ENCODE data around the gene MYCBPAP. TPM values are rescaled to one million over a fixed set of nuclear protein-coding genes. Genes with fewer than 3 reads are reported as not detected.

Gene MYCBPAP
- total RNA-seq, 2 experiments from 2014 or later = 0.78 to 1.5 TPM

DNA sequence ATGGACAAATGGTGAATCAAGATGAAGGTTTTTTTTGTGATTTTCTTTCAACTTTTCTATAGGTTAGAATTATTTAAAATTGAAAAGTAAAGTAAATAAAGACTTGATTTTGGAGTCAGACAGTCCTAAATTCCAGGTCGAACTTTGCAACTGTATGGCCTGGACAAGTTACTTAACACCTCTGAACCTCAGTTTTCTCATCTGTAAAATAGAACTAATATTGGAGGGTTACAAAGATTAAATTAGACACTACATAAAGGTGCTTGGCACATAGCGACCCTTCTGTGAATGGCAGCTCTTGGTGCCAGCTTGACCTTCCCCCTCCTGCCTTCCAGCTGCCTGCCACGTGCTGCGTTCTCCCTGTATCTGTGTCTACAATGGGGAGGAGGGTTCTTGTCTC is 26.6 kb upstream of the MYCBPAP start:
- H3K9me3 Mint-ChIP-seq = no peaks in the 10 kb centered on the region
- Histone ChIP-seq H3K4me1 (ENCODE audit: insufficient read depth, low read length) (peaks cover 30% of the 10 kb centered on the region), H3K27me3 (ENCODE audit: control insufficient read depth in 1 of 2, insufficient read depth in 2 of 2, low read length in 2 of 2) (no peaks in the 10 kb centered on the region), H3K27ac (ENCODE audit: low read depth in 1 of 2, low read length in 2 of 2) (no peak overlapping the region), H3K4me3 (ENCODE audit: low read length) (no peak overlapping the region), H3K36me3 (ENCODE audit: insufficient read depth, low read length) (peaks cover 39% of the 10 kb centered on the region), H3K9me3 (ENCODE audit: control insufficient read depth in 1 of 2, insufficient read depth in 1 of 2, low read length in 2 of 2) (no peaks in the 10 kb centered on the region)
- peaks cover 23% of the 10 kb centered on the region for H3K4me1 Mint-ChIP-seq (ENCODE audit: low read depth)
- ATAC-seq (ENCODE audit: poor library complexity) (no peak), DNase-seq (no peak)
- CTCF ChIA-PET = interaction anchor here (0.7 to 1.6 kb wide), 4 partner anchors 12 to 145 kb away, joined by 3 to 4 read pairs (median 4); partner anchors contain the start of gene LRRC59
- peaks cover 50% of the 10 kb centered on the region for H3K36me3 Mint-ChIP-seq (ENCODE audit: low read depth)
- peak overlapping the region; percentile 7 for H3K4me3 Mint-ChIP-seq
- no peak overlapping the region for H3K27ac Mint-ChIP-seq
- H3K27me3 Mint-ChIP-seq = no peaks in the 10 kb centered on the region
- intact Hi-C loops (cut with DNase I, micrococcal nuclease) = loop anchor here in 1 of 2 experiments (1.0 to 10.0 kb wide), 2 partner anchors 63 to 145 kb away; partner anchors contain the start of gene SPATA20
- TF ChIP-seq, protein P1, sequence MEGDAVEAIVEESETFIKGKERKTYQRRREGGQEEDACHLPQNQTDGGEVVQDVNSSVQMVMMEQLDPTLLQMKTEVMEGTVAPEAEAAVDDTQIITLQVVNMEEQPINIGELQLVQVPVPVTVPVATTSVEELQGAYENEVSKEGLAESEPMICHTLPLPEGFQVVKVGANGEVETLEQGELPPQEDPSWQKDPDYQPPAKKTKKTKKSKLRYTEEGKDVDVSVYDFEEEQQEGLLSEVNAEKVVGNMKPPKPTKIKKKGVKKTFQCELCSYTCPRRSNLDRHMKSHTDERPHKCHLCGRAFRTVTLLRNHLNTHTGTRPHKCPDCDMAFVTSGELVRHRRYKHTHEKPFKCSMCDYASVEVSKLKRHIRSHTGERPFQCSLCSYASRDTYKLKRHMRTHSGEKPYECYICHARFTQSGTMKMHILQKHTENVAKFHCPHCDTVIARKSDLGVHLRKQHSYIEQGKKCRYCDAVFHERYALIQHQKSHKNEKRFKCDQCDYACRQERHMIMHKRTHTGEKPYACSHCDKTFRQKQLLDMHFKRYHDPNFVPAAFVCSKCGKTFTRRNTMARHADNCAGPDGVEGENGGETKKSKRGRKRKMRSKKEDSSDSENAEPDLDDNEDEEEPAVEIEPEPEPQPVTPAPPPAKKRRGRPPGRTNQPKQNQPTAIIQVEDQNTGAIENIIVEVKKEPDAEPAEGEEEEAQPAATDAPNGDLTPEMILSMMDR (IDR thresholded peaks at IDR 0.05) = no peak
- POLR2A ChIA-PET = no interaction called here

GRCh38 chr17:50482110-50482509 is 26.1 kb upstream of the MYCBPAP start:
- H3K36me3 Mint-ChIP-seq (ENCODE audit: low read depth) = peaks cover 50% of the 10 kb centered on the region
- intact Hi-C loops (cut with DNase I, micrococcal nuclease) = loop anchor here in 1 of 2 experiments (1.0 to 10.0 kb wide), 2 partner anchors 63 to 144 kb away; partner anchors contain the start of gene SPATA20
- Histone ChIP-seq H3K4me1 (ENCODE audit: insufficient read depth, low read length) (peaks cover 30% of the 10 kb centered on the region), H3K27ac (ENCODE audit: low read depth in 1 of 2, low read length in 2 of 2) (no peak overlapping the region), H3K27me3 (ENCODE audit: control insufficient read depth in 1 of 2, insufficient read depth in 2 of 2, low read length in 2 of 2) (no peaks in the 10 kb centered on the region), H3K9me3 (ENCODE audit: control insufficient read depth in 1 of 2, insufficient read depth in 1 of 2, low read length in 2 of 2) (no peaks in the 10 kb centered on the region), H3K36me3 (ENCODE audit: insufficient read depth, low read length) (peaks cover 40% of the 10 kb centered on the region), H3K4me3 (ENCODE audit: low read length) (no peak overlapping the region)
- ATAC-seq (ENCODE audit: poor library complexity) = no peak
- H3K4me1 Mint-ChIP-seq (ENCODE audit: low read depth) = peaks cover 23% of the 10 kb centered on the region
- no peaks in the 10 kb centered on the region for H3K27me3 Mint-ChIP-seq
- no peaks in the 10 kb centered on the region for H3K9me3 Mint-ChIP-seq
- H3K4me3 Mint-ChIP-seq = peak overlapping the region; percentile 7
- POLR2A ChIA-PET = no interaction called here
- CTCF ChIA-PET = interaction anchor here (0.7 to 1.6 kb wide), 4 partner anchors 11 to 144 kb away, joined by 3 to 4 read pairs (median 4); partner anchors contain the start of gene LRRC59
- TF ChIP-seq, protein P1 (IDR thresholded peaks at IDR 0.05) = no peak
- no peak for DNase-seq
- no peak overlapping the region for H3K27ac Mint-ChIP-seq

GRCh38 chr17:50482516-50482915 is 25.7 kb upstream of the MYCBPAP start:
- peaks cover 30% of the 10 kb centered on the region for H3K4me1 ChIP-seq (ENCODE audit: insufficient read depth, low read length)
- Mint-ChIP-seq H3K36me3 (ENCODE audit: low read depth) (peaks cover 50% of the 10 kb centered on the region), H3K27ac (no peak overlapping the region), H3K9me3 (no peaks in the 10 kb centered on the region), H3K27me3 (no peaks in the 10 kb centered on the region), H3K4me3 (no peak overlapping the region), H3K4me1 (ENCODE audit: low read depth) (peaks cover 23% of the 10 kb centered on the region)
- TF ChIP-seq, protein P1 (IDR thresholded peaks at IDR 0.05) = peak; percentile 57
- no peaks in the 10 kb centered on the region for H3K27me3 ChIP-seq (ENCODE audit: control insufficient read depth in 1 of 2, insufficient read depth in 2 of 2, low read length in 2 of 2)
- CTCF ChIA-PET = interaction anchor here (1.1 to 1.6 kb wide), 3 partner anchors 81 to 144 kb away, joined by 3 to 4 read pairs (median 4); partner anchors contain the start of gene LRRC59
- POLR2A ChIA-PET = no interaction called here
- H3K27ac ChIP-seq (ENCODE audit: low read depth in 1 of 2, low read length in 2 of 2) = no peak overlapping the region
- no peaks in the 10 kb centered on the region for H3K9me3 ChIP-seq (ENCODE audit: control insufficient read depth in 1 of 2, insufficient read depth in 1 of 2, low read length in 2 of 2)
- ATAC-seq (ENCODE audit: poor library complexity) (peak; percentile 19), DNase-seq (peak; percentile 43 to 84 (median 62))
- no peak overlapping the region for H3K4me3 ChIP-seq (ENCODE audit: low read length)
- H3K36me3 ChIP-seq (ENCODE audit: insufficient read depth, low read length) = peaks cover 42% of the 10 kb centered on the region
- intact Hi-C loops (cut with DNase I, micrococcal nuclease) = loop anchor here in 1 of 2 experiments (1.0 to 10.0 kb wide), 2 partner anchors 62 to 144 kb away; partner anchors contain the start of gene SPATA20

All from CD4-positive, alpha-beta T cell (primary cell).